HEK293T (cell line): ENCODE results near the gene GMPR.

Source experiments
- LEF1 ChIP-seq: fragments of 450-650 bp; IDR thresholded peaks from 2 replicates; pipeline ENCODE4 v1.6.1; 2017; ENCODE audit warnings: mild to moderate bottlenecking, borderline replicate concordance
- NFRKB ChIP-seq: fragments of 450-650 bp; IDR thresholded peaks from 2 replicates; pipeline ENCODE4 v1.6.1; 2016; ENCODE audit warnings: mild to moderate bottlenecking, moderate library complexity
- SP1 ChIP-seq: fragments of 450-650 bp; IDR thresholded peaks from 2 replicates; pipeline ENCODE4 v1.6.1; 2017
- SUZ12 ChIP-seq: fragments of 450-650 bp; IDR thresholded peaks from 2 replicates; pipeline ENCODE4 v1.6.1; 2016; ENCODE audit warnings: mild to moderate bottlenecking
- TARDBP ChIP-seq: fragments of 450-650 bp; IDR thresholded peaks from 2 replicates; pipeline ENCODE4 v1.6.1; 2016
- TF ChIP-seq, protein P1 (sequence below): fragments of 450-650 bp; IDR thresholded peaks from 2 replicates; pipeline ENCODE4 v1.6.1; 2016

DNA sequence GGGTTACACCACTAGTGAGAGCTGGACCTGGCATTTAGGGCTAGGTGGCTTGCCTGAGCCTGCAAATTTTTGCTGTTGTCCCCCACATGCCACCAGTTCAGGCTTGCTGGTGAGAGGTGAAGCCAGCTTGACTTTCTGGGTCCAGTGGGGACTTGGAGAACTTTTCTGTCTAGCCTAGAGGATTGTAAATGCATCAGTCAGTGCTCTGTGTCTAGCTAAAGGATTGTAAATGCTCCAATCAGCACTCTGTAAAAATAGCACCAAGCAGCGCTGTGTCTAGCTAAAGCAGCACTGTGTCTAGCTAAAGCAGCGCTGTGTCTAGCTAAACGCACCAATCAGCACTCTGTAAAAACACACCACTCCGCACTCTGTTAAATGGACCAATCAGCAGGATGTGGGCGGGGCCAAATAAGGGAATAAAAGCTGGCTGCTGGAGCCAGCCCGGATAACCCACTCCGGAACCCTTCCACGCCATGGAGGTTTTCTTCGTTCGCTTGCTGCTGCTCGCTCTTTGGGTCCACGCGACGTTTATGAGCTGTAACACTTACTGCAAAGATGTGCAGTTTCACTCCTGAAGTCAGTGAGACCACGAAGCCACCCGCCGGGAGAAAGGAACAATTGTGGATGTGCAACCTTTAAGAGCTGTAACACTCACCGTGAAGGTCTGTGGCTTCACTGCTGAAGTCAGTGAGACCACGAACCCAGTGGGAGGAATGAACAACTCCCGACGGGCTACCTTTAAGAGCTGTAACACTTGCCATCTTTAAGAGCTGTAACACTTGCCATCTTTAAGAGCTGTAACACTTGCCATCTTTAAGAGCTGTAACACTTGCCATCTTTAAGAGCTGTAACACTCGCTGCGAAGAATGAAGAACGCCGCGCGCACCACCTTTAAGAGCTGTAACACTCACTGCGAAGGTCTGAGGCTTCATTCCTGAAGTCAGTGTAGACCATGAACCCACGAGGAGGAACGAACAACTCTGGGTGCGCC lies 27.3 kb downstream of the GMPR start:
- TF ChIP-seq NFRKB (no peak), SP1 (no peak), SUZ12 (no peak), LEF1 (no peak), TARDBP (no peak)
- TF ChIP-seq, protein P1, sequence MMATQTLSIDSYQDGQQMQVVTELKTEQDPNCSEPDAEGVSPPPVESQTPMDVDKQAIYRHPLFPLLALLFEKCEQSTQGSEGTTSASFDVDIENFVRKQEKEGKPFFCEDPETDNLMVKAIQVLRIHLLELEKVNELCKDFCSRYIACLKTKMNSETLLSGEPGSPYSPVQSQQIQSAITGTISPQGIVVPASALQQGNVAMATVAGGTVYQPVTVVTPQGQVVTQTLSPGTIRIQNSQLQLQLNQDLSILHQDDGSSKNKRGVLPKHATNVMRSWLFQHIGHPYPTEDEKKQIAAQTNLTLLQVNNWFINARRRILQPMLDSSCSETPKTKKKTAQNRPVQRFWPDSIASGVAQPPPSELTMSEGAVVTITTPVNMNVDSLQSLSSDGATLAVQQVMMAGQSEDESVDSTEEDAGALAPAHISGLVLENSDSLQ: no peak
